Esophagus muscularis mucosa (tissue), 4 donors: Measurements from ENCODE around the gene PANX1. TPM values are rescaled to one million over a fixed set of nuclear protein-coding genes. Genes with fewer than 3 reads are reported as not detected.
A peak's percentile ranks its signal among the peaks of the same experiment; 100 is the strongest.

ENCODE experiments used
- DNase-seq: peaks from one replicate; pipeline ENCODE4 v3.0.0-alpha.2; 2017; ENCODE audit errors: extremely low spot score
- H3K27ac ChIP-seq, 4 donors: fragments of 200-600 bp; sonication (generic); replicated peaks in 1 of 4; 1 replicate in 3 of 4; 2 replicates in 1 of 4; pipeline ENCODE4 v1.5.1; 2016 to 2019; ENCODE audit warnings: mild to moderate bottlenecking in 1 of 4
- H3K27me3 ChIP-seq, 4 donors: fragments of 200-600 bp; sonication (generic); one replicate each; pipeline versions ENCODE4 v1.5.1 to v1.6.0; 2016 to 2019
- H3K36me3 ChIP-seq, 4 donors: fragments of 200-600 bp; sonication (generic); one replicate each; pipeline ENCODE4 v1.5.1; 2016 to 2019
- H3K4me1 ChIP-seq, 4 donors: fragments of 200-600 bp; sonication (generic); one replicate each; pipeline ENCODE4 v1.5.1; 2016 to 2019
- H3K4me3 ChIP-seq, 4 donors: fragments of 200-600 bp; sonication (generic); 1 replicate in 2 of 4; 2 replicates in 2 of 4; pipeline ENCODE4 v1.5.1; 2016 to 2019; ENCODE audit warnings: mild to moderate bottlenecking in 4 of 4, moderate library complexity in 1 of 4
- H3K9me3 ChIP-seq, 4 donors: fragments of 200-600 bp; sonication (generic); 1 replicate in 3 of 4; 2 replicates in 1 of 4; pipeline ENCODE4 v1.5.1; 2016 to 2019
- EP300 ChIP-seq: sonication (generic); formaldehyde crosslinking; IDR thresholded peaks from one replicate; pipeline ENCODE4 v1.6.1; 2017; ENCODE audit warnings: antibody characterized with exemption
- POLR2A ChIP-seq: fragments of 450-650 bp; IDR thresholded peaks from one replicate; pipeline ENCODE4 v1.6.1; 2017; ENCODE audit warnings: antibody characterized with exemption, moderate library complexity, mild to moderate bottlenecking, low read depth
- POLR2AphosphoS5 ChIP-seq, 2 donors: sonication (generic); formaldehyde crosslinking; IDR thresholded peaks; one replicate each; pipeline ENCODE4 v1.6.1; 2017; ENCODE audit warnings: antibody characterized with exemption in 2 of 2
- WGBS: methylation state at CpG from one replicate; pipeline ENCODE4 v1.1.5; 2018; 5-methylcytosine and 5-hydroxymethylcytosine counted together
- intact Hi-C: fragments of 100-400 bp; cut with DNase I; formaldehyde crosslinking; loops from one replicate; pipeline ENCODE4 v1.15.1; 2023
- total RNA-seq, 4 donors: library from RNA; depleted of rRNA; stranded (reverse); fragments of >200 nt; gene quantifications; one replicate each; pipeline versions ENCODE4 v1.1.0 to v1.2.1, GENCODE V29; 2016
- TF ChIP-seq, protein P1 (sequence below), 3 experiments: fragments of 200-600 bp in 2 of 3; fragments of 450-650 bp in 1 of 3; sonication (generic) in 2 of 3; IDR thresholded peaks; one replicate each; pipeline ENCODE4 v1.5.1; 2017 to 2019; ENCODE audit warnings: antibody characterized with exemption in 3 of 3, mild to moderate bottlenecking in 2 of 3, moderate library complexity in 1 of 3

PANX1 gene
- total RNA-seq, 4 donors from 2014 or later = 25.7 to 35.6 (median 29.7) TPM

DNA sequence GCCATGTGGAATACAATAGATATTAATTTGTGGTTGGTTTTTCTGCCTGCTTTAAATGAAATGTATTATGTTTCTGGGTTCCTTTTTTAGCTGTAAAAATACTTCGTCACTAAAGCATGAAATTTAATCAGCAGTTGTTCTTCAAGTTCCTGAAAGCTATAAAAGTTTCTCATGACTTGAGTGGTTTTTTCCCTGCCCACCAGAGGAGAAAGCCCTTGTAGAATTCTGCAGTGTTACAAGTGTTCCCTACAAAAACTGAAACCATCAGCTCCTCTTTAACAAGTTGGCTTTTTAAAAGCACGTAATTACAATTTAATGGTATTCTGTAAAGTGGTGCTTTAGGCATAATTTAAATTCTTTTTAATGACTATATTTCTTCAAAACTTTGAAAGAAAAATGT is 56.2 kb downstream of the PANX1 start:
- Histone ChIP-seq H3K9me3 (no peaks in the 10 kb centered on the region), H3K27me3 (no peaks in the 10 kb centered on the region), H3K4me1 (peaks cover 0 to 12% (median 11%) of the 10 kb centered on the region in 4 donors), H3K4me3 (no peak overlapping the region), H3K27ac (no peak overlapping the region), H3K36me3 (peaks cover 16 to 24% (median 16%) of the 10 kb centered on the region in 4 donors)
- 83% methylated on average over 2 of the region's 2 CpGs for WGBS
- intact Hi-C loops = loop anchor here (10.0 kb wide), 1 partner anchor 230 kb away; no protein-coding TSS in a partner anchor
- TF ChIP-seq POLR2A = no peak
- TF ChIP-seq, protein P1, sequence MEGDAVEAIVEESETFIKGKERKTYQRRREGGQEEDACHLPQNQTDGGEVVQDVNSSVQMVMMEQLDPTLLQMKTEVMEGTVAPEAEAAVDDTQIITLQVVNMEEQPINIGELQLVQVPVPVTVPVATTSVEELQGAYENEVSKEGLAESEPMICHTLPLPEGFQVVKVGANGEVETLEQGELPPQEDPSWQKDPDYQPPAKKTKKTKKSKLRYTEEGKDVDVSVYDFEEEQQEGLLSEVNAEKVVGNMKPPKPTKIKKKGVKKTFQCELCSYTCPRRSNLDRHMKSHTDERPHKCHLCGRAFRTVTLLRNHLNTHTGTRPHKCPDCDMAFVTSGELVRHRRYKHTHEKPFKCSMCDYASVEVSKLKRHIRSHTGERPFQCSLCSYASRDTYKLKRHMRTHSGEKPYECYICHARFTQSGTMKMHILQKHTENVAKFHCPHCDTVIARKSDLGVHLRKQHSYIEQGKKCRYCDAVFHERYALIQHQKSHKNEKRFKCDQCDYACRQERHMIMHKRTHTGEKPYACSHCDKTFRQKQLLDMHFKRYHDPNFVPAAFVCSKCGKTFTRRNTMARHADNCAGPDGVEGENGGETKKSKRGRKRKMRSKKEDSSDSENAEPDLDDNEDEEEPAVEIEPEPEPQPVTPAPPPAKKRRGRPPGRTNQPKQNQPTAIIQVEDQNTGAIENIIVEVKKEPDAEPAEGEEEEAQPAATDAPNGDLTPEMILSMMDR (IDR thresholded peaks at IDR 0.05) = no peak
- no peak for TF ChIP-seq EP300
- TF ChIP-seq POLR2AphosphoS5 (IDR thresholded peaks at IDR 0.05) = no peak
- DNase-seq = no peak

DNA sequence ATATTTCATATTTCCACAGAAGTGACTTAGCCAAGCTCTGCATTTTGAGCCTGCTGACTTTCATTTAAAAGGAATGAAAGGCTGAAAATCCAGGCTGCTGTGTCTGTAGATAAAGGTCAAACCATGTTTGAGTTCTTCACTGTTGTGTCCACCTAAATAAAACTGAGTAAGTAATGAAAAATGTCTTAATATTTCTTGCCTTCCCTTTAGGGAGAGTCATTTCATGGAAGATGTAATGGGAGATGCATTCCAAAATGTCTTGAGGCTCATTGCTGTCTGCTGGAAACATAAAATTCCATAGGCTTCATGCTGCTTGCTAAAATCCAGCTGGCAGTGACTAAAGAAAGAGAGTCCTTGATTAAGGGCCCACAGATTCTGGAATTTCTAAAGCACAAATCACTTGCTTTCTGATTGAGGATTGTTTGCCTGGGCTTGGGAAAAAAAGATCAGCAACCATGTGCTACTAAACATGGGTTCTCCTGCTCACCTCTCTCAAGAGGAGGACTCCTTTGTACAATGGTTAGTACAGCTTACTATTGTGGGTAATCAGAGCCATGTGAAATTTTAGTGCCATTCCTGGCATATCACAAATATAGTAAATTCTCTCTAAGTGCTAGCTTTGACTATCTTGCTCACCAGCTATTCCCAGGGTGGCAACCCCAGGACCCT is 56.9 kb downstream of the PANX1 start:
- H3K4me3 ChIP-seq = no peak overlapping the region
- H3K36me3 ChIP-seq = peaks cover 10 to 17% (median 13%) of the 10 kb centered on the region in 4 donors
- intact Hi-C loops = loop anchor here (10.0 kb wide), 1 partner anchor 229 kb away; no protein-coding TSS in a partner anchor
- H3K9me3 ChIP-seq = no peaks in the 10 kb centered on the region
- peak; percentile 39 for DNase-seq
- TF ChIP-seq POLR2A = no peak
- TF ChIP-seq POLR2AphosphoS5 (IDR thresholded peaks at IDR 0.05) = no peak
- TF ChIP-seq EP300 = no peak
- TF ChIP-seq, protein P1 (IDR thresholded peaks at IDR 0.05) = no peak
- H3K27me3 ChIP-seq = no peaks in the 10 kb centered on the region
- H3K27ac ChIP-seq = no peak overlapping the region
- H3K4me1 ChIP-seq = peaks cover 0 to 12% (median 11%) of the 10 kb centered on the region in 4 donors

DNA sequence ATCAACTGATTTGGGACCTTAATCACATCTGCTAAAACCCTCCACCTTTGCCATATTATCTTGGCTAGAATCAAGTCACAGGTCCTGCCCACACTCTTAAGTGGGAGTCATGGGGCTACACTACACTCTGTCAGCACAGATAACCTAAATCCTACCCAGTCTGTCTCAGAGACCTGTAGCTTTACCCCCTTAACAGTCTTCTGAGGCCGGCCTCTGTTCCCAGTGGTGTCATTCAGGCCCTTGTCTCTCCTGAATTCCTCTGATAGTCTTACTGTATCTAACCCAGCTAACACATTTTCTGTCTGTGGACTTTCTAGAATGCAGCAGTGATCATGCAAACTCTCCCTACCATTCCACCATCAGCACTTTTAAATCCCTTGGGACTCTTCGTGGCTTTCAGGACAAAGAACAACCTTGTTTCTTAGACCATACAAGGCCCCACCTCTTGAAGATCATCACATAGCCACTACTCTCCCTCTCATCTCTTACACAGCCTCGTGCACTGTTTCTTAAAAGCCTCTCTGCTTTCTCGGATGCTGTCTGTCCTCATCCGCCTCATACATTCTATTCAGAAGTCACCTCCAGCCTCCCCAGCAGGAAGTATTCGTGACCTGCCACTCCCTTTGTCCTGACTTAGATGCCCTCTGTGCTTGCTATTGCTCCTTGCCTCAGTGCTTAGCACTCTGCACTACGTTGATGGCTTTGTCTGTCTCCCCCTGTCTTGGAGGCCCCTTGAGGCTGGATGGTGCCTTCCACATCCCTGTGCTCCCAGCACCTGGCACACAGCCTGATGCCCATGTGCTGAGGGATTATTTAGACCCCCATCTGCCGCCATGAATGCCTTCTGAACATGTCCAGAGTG is 57.9 kb downstream of the PANX1 start:
- H3K36me3 ChIP-seq = peaks cover 0 to 7% (median 5%) of the 10 kb centered on the region in 4 donors
- H3K4me1 ChIP-seq = peaks cover 0 to 12% (median 11%) of the 10 kb centered on the region in 4 donors
- H3K4me3 ChIP-seq = no peak overlapping the region
- WGBS = 86% methylated on average over 8 of the region's 8 CpGs
- no peaks in the 10 kb centered on the region for H3K27me3 ChIP-seq
- intact Hi-C loops = loop anchor here (10.0 kb wide), 1 partner anchor 228 kb away; no protein-coding TSS in a partner anchor
- no peaks in the 10 kb centered on the region for H3K9me3 ChIP-seq
- H3K27ac ChIP-seq = no peak overlapping the region
- peak; percentile 62 for DNase-seq
- TF ChIP-seq POLR2A (no peak), POLR2AphosphoS5 (IDR thresholded peaks at IDR 0.05) (no peak), EP300 (no peak)
- TF ChIP-seq, protein P1 (IDR thresholded peaks at IDR 0.05) = no peak

DNA sequence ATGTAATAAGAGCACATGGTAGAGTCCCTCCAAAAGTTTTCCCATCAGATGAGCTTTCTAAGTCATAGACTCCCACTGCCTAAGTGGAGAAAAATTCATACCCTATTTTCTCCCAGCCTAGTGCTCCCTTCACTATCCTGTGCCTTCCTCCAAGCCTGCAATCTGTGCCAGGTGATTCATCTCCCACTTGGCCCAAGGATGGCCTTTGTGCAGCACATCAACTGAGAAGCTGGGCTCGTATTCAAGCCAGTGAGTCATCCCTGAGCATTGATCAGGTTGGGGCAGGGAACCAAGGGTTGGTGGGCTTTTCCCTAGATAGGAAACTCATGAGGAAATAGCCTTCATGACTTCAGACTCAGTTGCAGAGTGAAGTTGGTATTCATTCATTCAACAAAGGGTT is 64.6 kb downstream of the PANX1 start:
- H3K9me3 ChIP-seq = no peaks in the 10 kb centered on the region
- no peaks in the 10 kb centered on the region for H3K27me3 ChIP-seq
- TF ChIP-seq, protein P1 (IDR thresholded peaks at IDR 0.05) = no peak
- no peak for TF ChIP-seq POLR2A
- no peak for TF ChIP-seq EP300
- TF ChIP-seq POLR2AphosphoS5 (IDR thresholded peaks at IDR 0.05) = no peak
- H3K27ac ChIP-seq = no peak overlapping the region
- intact Hi-C loops = no loop called here
- H3K36me3 ChIP-seq = no peaks in the 10 kb centered on the region
- WGBS = 55% methylated on average over 1 of the region's 1 CpG
- H3K4me1 ChIP-seq = no peaks in the 10 kb centered on the region
- peak; percentile 82 for DNase-seq
- H3K4me3 ChIP-seq = no peak overlapping the region
